Smooth muscle cell (in vitro differentiated cells): ENCODE data around the gene EFCAB6. TPM values are rescaled to one million over a fixed set of nuclear protein-coding genes. Genes with fewer than 3 reads are reported as not detected.

ENCODE experiments used
- DNase-seq: peaks from one replicate; lab custom pipeline; 2025; ENCODE audit not compliant: unreplicated experiment; lab: John Stamatoyannopoulos, UW
- H2AFZ ChIP-seq: fragments of 200-600 bp; sonication (generic); 2 replicates; pipeline ENCODE4 v1.6.0; 2016; ENCODE audit warnings: antibody characterized with exemption, low read depth, mild to moderate bottlenecking
- H3F3A ChIP-seq: fragments of 200-600 bp; sonication (generic); 2 replicates; pipeline ENCODE4 v1.6.0; 2017; ENCODE audit warnings: antibody characterized with exemption, low read depth
- H3K27ac ChIP-seq: fragments of 200-600 bp; sonication (generic); 2 replicates; pipeline ENCODE4 v1.5.1; 2016; ENCODE audit warnings: low read depth, mild to moderate bottlenecking
- H3K27me3 ChIP-seq: fragments of 200-600 bp; sonication (generic); 2 replicates; pipeline ENCODE4 v1.6.1; 2016; ENCODE audit warnings: low read depth, mild to moderate bottlenecking
- H3K36me3 ChIP-seq: fragments of 200-600 bp; sonication (generic); 2 replicates; pipeline ENCODE4 v1.5.1; 2016; ENCODE audit warnings: low read depth
- H3K4me1 ChIP-seq: fragments of 200-600 bp; sonication (generic); 2 replicates; pipeline ENCODE4 v1.5.1; 2016; ENCODE audit warnings: low read depth
- H3K4me2 ChIP-seq: fragments of 200-600 bp; sonication (generic); 2 replicates; pipeline ENCODE4 v1.6.0; 2016; ENCODE audit warnings: mild to moderate bottlenecking
- H3K4me3 ChIP-seq: fragments of 200-600 bp; sonication (generic); 2 replicates; pipeline ENCODE4 v1.5.1; 2016; ENCODE audit warnings: mild to moderate bottlenecking
- H3K79me2 ChIP-seq: fragments of 200-600 bp; sonication (generic); 2 replicates; pipeline ENCODE4 v1.6.0; 2016; ENCODE audit warnings: low read depth, mild to moderate bottlenecking
- H3K9ac ChIP-seq: fragments of 200-600 bp; sonication (generic); 2 replicates; pipeline ENCODE4 v1.6.0; 2016; ENCODE audit warnings: low read depth
- H3K9me3 ChIP-seq: fragments of 200-600 bp; sonication (generic); replicated peaks from 2 replicates; pipeline ENCODE4 v1.5.1; 2016; ENCODE audit warnings: low read depth
- H4K20me1 ChIP-seq: fragments of 200-600 bp; sonication (generic); 2 replicates; pipeline ENCODE4 v1.6.0; 2016; ENCODE audit warnings: low read depth
- WGBS: methylation state at CpG from one replicate; pipeline ENCODE4 v1.1.7; 2016; ENCODE audit warnings: low lambda C conversion rate; 5-methylcytosine and 5-hydroxymethylcytosine counted together
- polyA plus RNA-seq: library from polyadenylated mRNA; unstranded; fragments of >200 nt; fragmentation: Nextera tagmentation; extraction: Ambion mirVana; gene quantifications from 2 replicates; pipeline ENCODE4 v1.2.1, GENCODE V29; 2016
- total RNA-seq: library from RNA; depleted of rRNA; stranded (reverse); fragments of >200 nt; gene quantifications from 2 replicates; pipeline ENCODE4 v1.2.3, GENCODE V29; 2014
- TF ChIP-seq, protein P1 (sequence below): fragments of 200-600 bp; sonication (generic); IDR thresholded peaks from 2 replicates; pipeline ENCODE4 v1.5.1; 2017; ENCODE audit warnings: borderline replicate concordance, mild to moderate bottlenecking, antibody characterized with exemption; ENCODE audit not compliant: insufficient read depth, poor library complexity, severe bottlenecking

The EFCAB6 gene
- total and polyA plus RNA-seq, 2 experiments from 2014 or later, result 0.80 to 2.9 TPM

DNA sequence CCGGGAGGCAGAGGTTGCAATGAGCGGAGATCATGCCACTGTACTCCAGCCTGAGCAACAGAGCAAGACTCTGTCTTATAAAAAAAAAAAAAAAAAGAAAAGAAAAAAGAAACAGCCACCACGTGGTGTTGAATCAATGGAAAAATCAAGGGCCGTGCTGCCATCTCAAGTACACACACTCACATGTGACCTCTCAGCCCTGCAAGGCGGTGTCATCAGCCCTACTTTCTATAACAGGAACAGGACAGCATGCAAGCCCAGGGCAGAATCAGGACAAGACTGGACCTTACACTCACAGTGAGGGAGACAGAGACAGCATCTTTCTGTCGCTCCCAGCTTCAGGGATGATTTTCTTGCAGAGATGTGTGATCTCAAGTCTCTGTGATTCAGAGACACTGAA is 220.7 kb downstream of the EFCAB6 start:
- no peaks in the 10 kb centered on the region for H3K36me3 ChIP-seq
- TF ChIP-seq, protein P1, sequence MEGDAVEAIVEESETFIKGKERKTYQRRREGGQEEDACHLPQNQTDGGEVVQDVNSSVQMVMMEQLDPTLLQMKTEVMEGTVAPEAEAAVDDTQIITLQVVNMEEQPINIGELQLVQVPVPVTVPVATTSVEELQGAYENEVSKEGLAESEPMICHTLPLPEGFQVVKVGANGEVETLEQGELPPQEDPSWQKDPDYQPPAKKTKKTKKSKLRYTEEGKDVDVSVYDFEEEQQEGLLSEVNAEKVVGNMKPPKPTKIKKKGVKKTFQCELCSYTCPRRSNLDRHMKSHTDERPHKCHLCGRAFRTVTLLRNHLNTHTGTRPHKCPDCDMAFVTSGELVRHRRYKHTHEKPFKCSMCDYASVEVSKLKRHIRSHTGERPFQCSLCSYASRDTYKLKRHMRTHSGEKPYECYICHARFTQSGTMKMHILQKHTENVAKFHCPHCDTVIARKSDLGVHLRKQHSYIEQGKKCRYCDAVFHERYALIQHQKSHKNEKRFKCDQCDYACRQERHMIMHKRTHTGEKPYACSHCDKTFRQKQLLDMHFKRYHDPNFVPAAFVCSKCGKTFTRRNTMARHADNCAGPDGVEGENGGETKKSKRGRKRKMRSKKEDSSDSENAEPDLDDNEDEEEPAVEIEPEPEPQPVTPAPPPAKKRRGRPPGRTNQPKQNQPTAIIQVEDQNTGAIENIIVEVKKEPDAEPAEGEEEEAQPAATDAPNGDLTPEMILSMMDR, result no peak
- no peak for DNase-seq
- 86% methylated on average over 6 of the region's 6 CpGs for WGBS
- H3K9ac ChIP-seq, result no peak overlapping the region
- H3K27ac ChIP-seq, result no peak overlapping the region
- no peak overlapping the region for H3K4me3 ChIP-seq
- no peaks in the 10 kb centered on the region for H3K9me3 ChIP-seq
- no peaks in the 10 kb centered on the region for H3K79me2 ChIP-seq
- no peaks in the 10 kb centered on the region for H3F3A ChIP-seq
- no peak overlapping the region for H3K4me2 ChIP-seq
- H3K4me1 ChIP-seq, result no peaks in the 10 kb centered on the region
- no peaks in the 10 kb centered on the region for H3K27me3 ChIP-seq
- no peak overlapping the region for H2AFZ ChIP-seq
- no peaks in the 10 kb centered on the region for H4K20me1 ChIP-seq

DNA sequence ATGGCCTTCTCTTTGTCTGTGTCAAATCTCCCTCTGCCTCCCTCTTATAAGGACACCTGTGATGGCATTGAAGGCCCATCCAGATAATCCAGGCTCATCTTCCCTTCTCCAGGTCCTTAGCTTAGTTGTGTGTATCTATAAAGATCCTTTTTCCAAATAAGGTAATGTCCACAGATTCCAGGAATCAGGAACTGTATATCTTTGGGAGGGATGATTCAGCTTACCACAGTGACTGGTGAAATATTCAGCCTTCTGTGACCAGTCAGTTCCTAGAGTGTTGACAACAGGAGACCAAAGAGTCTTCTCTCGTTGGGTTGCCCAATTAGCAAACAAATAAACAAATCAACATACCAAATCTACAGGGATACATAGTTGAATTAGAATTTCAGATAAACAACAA is 224.5 kb downstream of the EFCAB6 start:
- no peak for DNase-seq
- Histone ChIP-seq H4K20me1 (no peaks in the 10 kb centered on the region), H3K4me3 (no peak overlapping the region), H3F3A (no peaks in the 10 kb centered on the region), H3K79me2 (no peaks in the 10 kb centered on the region), H3K9ac (no peak overlapping the region), H2AFZ (no peak overlapping the region), H3K27ac (no peak overlapping the region), H3K36me3 (no peaks in the 10 kb centered on the region), H3K4me1 (no peaks in the 10 kb centered on the region), H3K4me2 (no peak overlapping the region), H3K27me3 (no peaks in the 10 kb centered on the region), H3K9me3 (peaks cover 3% of the 10 kb centered on the region)
- TF ChIP-seq, protein P1, result no peak
- WGBS, result 0% methylated on average over 1 of the region's 1 CpG

DNA sequence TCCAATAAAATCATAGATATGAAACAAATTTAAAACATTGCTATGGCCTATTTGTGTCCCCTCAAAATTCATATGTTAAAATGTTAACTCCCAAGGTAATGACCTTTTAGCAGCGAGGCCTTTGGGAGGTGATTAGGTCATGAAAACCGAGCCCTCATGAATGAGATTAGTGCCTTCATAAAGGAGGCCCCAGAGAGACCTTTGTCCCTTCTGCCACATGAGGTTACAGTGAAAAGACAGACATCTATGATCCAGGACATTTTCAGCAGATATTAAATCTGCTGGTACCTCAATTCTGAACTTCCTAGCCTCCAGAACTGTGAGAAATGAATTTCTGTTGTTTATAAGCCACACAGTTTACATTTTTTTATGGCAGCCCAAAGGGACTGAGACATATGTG is 228.6 kb downstream of the EFCAB6 start:
- no peak overlapping the region for H3K4me2 ChIP-seq
- no peak overlapping the region for H3K4me3 ChIP-seq
- H3K9me3 ChIP-seq, result peaks cover 3% of the 10 kb centered on the region
- no peak overlapping the region for H3K9ac ChIP-seq
- H3K79me2 ChIP-seq, result no peaks in the 10 kb centered on the region
- WGBS, result 76% methylated on average over 2 of the region's 2 CpGs
- H3K36me3 ChIP-seq, result no peaks in the 10 kb centered on the region
- no peak for DNase-seq
- no peak overlapping the region for H3K27ac ChIP-seq
- H3F3A ChIP-seq, result no peaks in the 10 kb centered on the region
- no peaks in the 10 kb centered on the region for H3K27me3 ChIP-seq
- H2AFZ ChIP-seq, result no peak overlapping the region
- H3K4me1 ChIP-seq, result no peaks in the 10 kb centered on the region
- TF ChIP-seq, protein P1, result no peak
- no peaks in the 10 kb centered on the region for H4K20me1 ChIP-seq

DNA sequence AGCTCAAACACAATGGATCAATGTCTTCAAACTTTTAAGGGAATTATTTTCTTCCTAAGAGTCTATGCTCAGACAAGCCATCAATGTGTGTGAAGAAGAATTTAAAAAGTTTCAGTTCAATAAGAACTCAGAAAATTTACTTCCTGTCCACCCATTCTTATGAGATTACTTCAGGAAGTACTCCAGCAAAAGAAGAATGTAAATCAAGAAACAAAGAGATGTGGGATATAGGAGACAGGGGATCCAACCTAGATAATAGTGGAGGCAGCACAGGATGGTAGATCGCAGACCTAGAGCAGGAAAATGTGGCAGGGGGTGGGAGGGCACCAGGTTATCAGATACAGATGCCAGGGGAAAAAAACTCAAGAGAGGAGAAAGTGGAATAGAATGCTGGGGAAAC is 229.7 kb downstream of the EFCAB6 start:
- 93% methylated on average over 1 of the region's 1 CpG for WGBS
- no peak for DNase-seq

More for the DNA sequence above, 229.7 kb downstream of the EFCAB6 start:
- H3K9me3 ChIP-seq, result peaks cover 3% of the 10 kb centered on the region
- H3K4me1 ChIP-seq, result no peaks in the 10 kb centered on the region
- no peak overlapping the region for H3K9ac ChIP-seq
- no peak overlapping the region for H3K4me2 ChIP-seq
- no peak overlapping the region for H3K27ac ChIP-seq
- H3K36me3 ChIP-seq, result no peaks in the 10 kb centered on the region
- H4K20me1 ChIP-seq, result no peaks in the 10 kb centered on the region
- no peaks in the 10 kb centered on the region for H3K79me2 ChIP-seq
- peaks cover 1% of the 10 kb centered on the region for H3K27me3 ChIP-seq
- no peaks in the 10 kb centered on the region for H3F3A ChIP-seq
- TF ChIP-seq, protein P1, result no peak
- H2AFZ ChIP-seq, result no peak overlapping the region
- no peak overlapping the region for H3K4me3 ChIP-seq
